Measurements from ENCODE around the gene UMAD1. TPM values are rescaled to one million over a fixed set of nuclear protein-coding genes. Genes with fewer than 3 reads are reported as not detected.
A peak's percentile ranks its signal among the peaks of the same experiment; 100 is the strongest.

The UMAD1 gene
- total RNA-seq, 1 donor from 2014 or later: 13.9 TPM

DNA sequence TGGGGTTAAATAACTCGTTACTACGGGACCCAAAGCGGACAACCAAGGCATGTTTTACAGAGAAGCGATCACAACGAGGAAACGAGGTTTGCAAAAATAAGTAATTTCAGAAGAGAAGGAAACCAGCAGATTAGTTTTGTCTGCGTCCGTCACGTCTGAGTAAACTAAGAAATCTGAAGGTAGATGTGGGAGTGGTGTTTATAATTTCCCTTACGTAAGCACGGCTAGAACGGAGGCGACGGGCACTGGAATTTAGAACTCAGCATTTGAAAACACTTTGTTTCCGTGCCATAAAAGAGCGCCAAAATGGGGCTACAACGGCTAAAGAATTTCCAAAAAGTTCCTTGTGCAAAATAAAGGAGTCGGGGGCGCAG is 718 bp upstream of the UMAD1 start:
- ATAC-seq (ENCODE audit: low read depth): peak; percentile 26
- Mint-ChIP-seq H3K27ac (peak overlapping the region; percentile 97), H3K4me3 (peak overlapping the region; percentile 97), H3K4me1 (peaks cover 38% of the 10 kb centered on the region), H3K36me3 (ENCODE audit: low read depth) (peaks cover 56% of the 10 kb centered on the region), H3K9me3 (no peaks in the 10 kb centered on the region), H3K27me3 (no peaks in the 10 kb centered on the region)
- DNase-seq: no peak
- intact Hi-C loops (cut with micrococcal nuclease): loop anchor here (1.0 to 5.0 kb wide), 10 partner anchors 45 to 550 kb away; partner anchors contain the start of genes C1GALT1 and GLCCI1
- TF ChIP-seq, protein P1, sequence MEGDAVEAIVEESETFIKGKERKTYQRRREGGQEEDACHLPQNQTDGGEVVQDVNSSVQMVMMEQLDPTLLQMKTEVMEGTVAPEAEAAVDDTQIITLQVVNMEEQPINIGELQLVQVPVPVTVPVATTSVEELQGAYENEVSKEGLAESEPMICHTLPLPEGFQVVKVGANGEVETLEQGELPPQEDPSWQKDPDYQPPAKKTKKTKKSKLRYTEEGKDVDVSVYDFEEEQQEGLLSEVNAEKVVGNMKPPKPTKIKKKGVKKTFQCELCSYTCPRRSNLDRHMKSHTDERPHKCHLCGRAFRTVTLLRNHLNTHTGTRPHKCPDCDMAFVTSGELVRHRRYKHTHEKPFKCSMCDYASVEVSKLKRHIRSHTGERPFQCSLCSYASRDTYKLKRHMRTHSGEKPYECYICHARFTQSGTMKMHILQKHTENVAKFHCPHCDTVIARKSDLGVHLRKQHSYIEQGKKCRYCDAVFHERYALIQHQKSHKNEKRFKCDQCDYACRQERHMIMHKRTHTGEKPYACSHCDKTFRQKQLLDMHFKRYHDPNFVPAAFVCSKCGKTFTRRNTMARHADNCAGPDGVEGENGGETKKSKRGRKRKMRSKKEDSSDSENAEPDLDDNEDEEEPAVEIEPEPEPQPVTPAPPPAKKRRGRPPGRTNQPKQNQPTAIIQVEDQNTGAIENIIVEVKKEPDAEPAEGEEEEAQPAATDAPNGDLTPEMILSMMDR (IDR thresholded peaks at IDR 0.05): no peak
- CTCF ChIA-PET: interaction anchor here (0.8 to 2.2 kb wide), 2 partner anchors 41 to 550 kb away, joined by 3 to 8 read pairs; no protein-coding TSS in a partner anchor
- POLR2A ChIA-PET: interaction anchor here (0.7 to 2.6 kb wide), 24 partner anchors 28 to 540 kb away, joined by 3 to 43 read pairs (median 4); partner anchors contain the start of genes C1GALT1, GLCCI1 and MIOS

DNA sequence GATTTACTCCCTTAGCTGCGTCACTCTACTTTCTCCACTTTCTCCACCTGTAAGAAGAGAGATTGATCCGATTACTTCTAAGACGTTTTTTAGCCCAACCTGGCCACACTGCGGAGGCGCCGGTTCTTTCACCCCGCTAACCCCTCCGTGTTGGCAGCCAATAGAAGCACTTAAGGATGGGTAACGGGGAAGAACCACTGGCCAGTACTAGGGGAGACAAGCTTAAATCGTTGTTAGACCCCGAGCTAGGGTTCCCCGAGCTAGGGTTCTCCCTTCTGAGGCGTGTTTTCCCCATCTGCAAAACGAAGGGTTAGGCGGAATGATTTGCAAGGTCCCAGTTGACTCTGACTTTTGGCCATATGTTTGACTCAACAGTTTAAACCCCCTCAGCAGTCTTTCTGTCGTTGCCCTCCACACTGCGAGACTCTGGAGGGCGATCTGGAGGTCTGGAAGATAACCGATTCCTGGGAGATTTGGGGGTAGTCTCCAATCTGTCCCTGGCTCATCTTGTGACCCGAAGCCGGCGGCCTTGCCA is 644 bp downstream of the UMAD1 start:
- Mint-ChIP-seq H3K27ac (peak overlapping the region; percentile 97), H3K4me1 (peaks cover 38% of the 10 kb centered on the region), H3K27me3 (no peaks in the 10 kb centered on the region), H3K9me3 (no peaks in the 10 kb centered on the region), H3K4me3 (peak overlapping the region; percentile 97), H3K36me3 (ENCODE audit: low read depth) (peaks cover 49% of the 10 kb centered on the region)
- TF ChIP-seq, protein P1 (IDR thresholded peaks at IDR 0.05): no peak
- ATAC-seq (ENCODE audit: low read depth) (peak; percentile 6), DNase-seq (no peak)
- intact Hi-C loops (cut with micrococcal nuclease): loop anchor here (5.0 kb wide), 2 partner anchors 121 to 226 kb away; no protein-coding TSS in a partner anchor
- ChIA-PET POLR2A (interaction anchor here (0.8 to 2.6 kb wide), 25 partner anchors 8 to 549 kb away, joined by 3 to 43 read pairs (median 4); partner anchors contain the start of genes C1GALT1, GLCCI1 and MIOS), CTCF (interaction anchor here (1.3 to 2.2 kb wide), 3 partner anchors 14 to 549 kb away, joined by 3 to 8 read pairs (median 4); no protein-coding TSS in a partner anchor)

GRCh38 chr7:7642081-7642480 is 1.5 kb downstream of the UMAD1 start:
- Mint-ChIP-seq H3K36me3 (ENCODE audit: low read depth) (peaks cover 44% of the 10 kb centered on the region), H3K27ac (no peak overlapping the region), H3K27me3 (no peaks in the 10 kb centered on the region), H3K9me3 (no peaks in the 10 kb centered on the region), H3K4me3 (peak overlapping the region; percentile 97), H3K4me1 (peaks cover 38% of the 10 kb centered on the region)
- ChIA-PET POLR2A (interaction anchor here (0.5 to 2.6 kb wide), 4 partner anchors 25 to 331 kb away, joined by 3 to 43 read pairs (median 4); partner anchors contain the start of gene GLCCI1), CTCF (interaction anchor here (1.4 to 1.6 kb wide), 2 partner anchors 13 to 548 kb away, joined by 3 to 5 read pairs; no protein-coding TSS in a partner anchor)
- intact Hi-C loops (cut with micrococcal nuclease): loop anchor here (5.0 kb wide), 2 partner anchors 120 to 225 kb away; no protein-coding TSS in a partner anchor
- ATAC-seq (ENCODE audit: low read depth) (no peak), DNase-seq (no peak)
- TF ChIP-seq, protein P1 (IDR thresholded peaks at IDR 0.05): no peak

- intact Hi-C loops (cut with micrococcal nuclease): no loop called here
- TF ChIP-seq, protein P1 (IDR thresholded peaks at IDR 0.05): no peak
- peaks cover 21% of the 10 kb centered on the region for H3K4me1 Mint-ChIP-seq
- DNase-seq (no peak), ATAC-seq (ENCODE audit: low read depth) (no peak)
- ChIA-PET POLR2A (no interaction called here), CTCF (no interaction called here)
- no peaks in the 10 kb centered on the region for H3K27me3 Mint-ChIP-seq
- H3K4me3 Mint-ChIP-seq: no peak overlapping the region
- no peak overlapping the region for H3K27ac Mint-ChIP-seq
- H3K36me3 Mint-ChIP-seq (ENCODE audit: low read depth): peaks cover 23% of the 10 kb centered on the region
- no peaks in the 10 kb centered on the region for H3K9me3 Mint-ChIP-seq
These were observed 7.0 kb downstream of the UMAD1 start for GRCh38 chr7:7647495-7648036.

GRCh38 chr7:7650682-7651206 is 10.2 kb downstream of the UMAD1 start:
- intact Hi-C loops (cut with micrococcal nuclease): no loop called here
- Mint-ChIP-seq H3K4me3 (no peak overlapping the region), H3K27me3 (no peaks in the 10 kb centered on the region), H3K27ac (no peak overlapping the region), H3K36me3 (ENCODE audit: low read depth) (peaks cover 7% of the 10 kb centered on the region), H3K9me3 (no peaks in the 10 kb centered on the region), H3K4me1 (peaks cover 30% of the 10 kb centered on the region)
- POLR2A ChIA-PET: no interaction called here
- TF ChIP-seq, protein P1 (IDR thresholded peaks at IDR 0.05): no peak
- CTCF ChIA-PET: no interaction called here
- no peak for ATAC-seq (ENCODE audit: low read depth)
- no peak for DNase-seq

All from activated B cell treated with CpG ODN at 0.5 μM for 24 hours (primary cell).